Heart right ventricle (tissue), 16 donors: ENCODE results near the gene CELSR3. TPM values are rescaled to one million over a fixed set of nuclear protein-coding genes. Genes with fewer than 3 reads are reported as not detected.

Source experiments
- ATAC-seq, 8 donors: fragments of 200-7000 bp; cut with Tn5 transposase; one replicate each; pipeline ENCODE4 v1.9.1; 2020; ENCODE audit warnings: mild to moderate bottlenecking in 8 of 8, moderate library complexity in 8 of 8, moderate number of reproducible peaks in 1 of 8
- DNase-seq, 2 donors: peaks; one replicate each; pipeline ENCODE4 v3.0.0-alpha.2; 2020
- H3K27ac ChIP-seq, 10 donors: fragments of 200-600 bp; sonication (generic) in 2 of 10; one replicate each; pipeline versions ENCODE4 v1.5.0 to v1.8.0; 2020 to 2022; ENCODE audit warnings: mild to moderate bottlenecking in 3 of 10
- H3K27me3 ChIP-seq, 7 donors: fragments of 200-600 bp; one replicate each; pipeline ENCODE4 v1.8.0; 2021 to 2022; ENCODE audit warnings: mild to moderate bottlenecking in 2 of 7
- H3K36me3 ChIP-seq, 9 donors: fragments of 200-600 bp; sonication (generic) in 1 of 9; one replicate each; pipeline versions ENCODE4 v1.5.0 to v1.8.0; 2020 to 2022; ENCODE audit warnings: mild to moderate bottlenecking in 2 of 9
- H3K4me1 ChIP-seq, 9 donors: fragments of 200-600 bp; sonication (generic) in 1 of 9; one replicate each; pipeline versions ENCODE4 v1.5.0 to v1.8.0; 2020 to 2022; ENCODE audit warnings: mild to moderate bottlenecking in 4 of 9
- H3K4me3 ChIP-seq, 10 donors: fragments of 200-600 bp; sonication (generic) in 2 of 10; one replicate each; pipeline versions ENCODE4 v1.5.0 to v1.8.0; 2020 to 2022; ENCODE audit warnings: mild to moderate bottlenecking in 7 of 10, moderate library complexity in 2 of 10
- H3K9me3 ChIP-seq, 11 donors: fragments of 200-600 bp in 10 of 11; sonication (generic) in 2 of 11; one replicate each; pipeline versions ENCODE4 v1.5.0 to v1.8.0; 2013 to 2022; ENCODE audit warnings: mild to moderate bottlenecking in 2 of 11, control low read depth in 1 of 11, moderate library complexity in 1 of 11
- WGBS, 2 donors: extraction: QIAGEN DNeasy Blood & Tissue Kit; methylation state at CpG; one replicate each; pipeline ENCODE4 v1.1.7; 2013; ENCODE audit warnings: inconsistent platforms in 1 of 2; 5-methylcytosine and 5-hydroxymethylcytosine counted together
- intact Hi-C, 10 donors: fragments of 100-400 bp; cut with DNase I; formaldehyde crosslinking; loops; one replicate each; pipeline versions ENCODE4 v1.11.1 to v1.14.2; 2022
- polyA plus RNA-seq, 2 donors: library from polyadenylated mRNA; stranded (reverse); fragments of 200-250 nt; gene quantifications; one replicate each; pipeline ENCODE4 v1.2.3, GENCODE V29; 2013
- total RNA-seq, 10 donors: library from RNA; stranded (reverse); fragmentation: NEBNext Ultra II Directional in 3 of 10; extraction: Animal tissue kit (Norgen Biotek cat#: 25700) in 3 of 10; gene quantifications; one replicate each; pipeline versions ENCODE4 v1.2.1 to v1.2.4, GENCODE V29; 2021 to 2023
- TF ChIP-seq, protein P1 (sequence below), 9 donors: fragments of 200-600 bp; sonication (generic) in 2 of 9; IDR thresholded peaks; one replicate each; pipeline versions ENCODE4 v1.5.0 to v1.8.0; 2021 to 2022; ENCODE audit warnings: antibody characterized with exemption in 9 of 9, mild to moderate bottlenecking in 5 of 9, moderate library complexity in 1 of 9
- donor health status: Arrhythmogenic right ventricular cardiomyopathy.
- donor health status: ischemic (EF 13 %, LVEDD 7.1; RV severe dilation, severe dysfunction).
- donor health status: healthy with polysubstance abuse.
- donor health status: DM: no; HTN: yes; CAD: no.
- donor health status: DM: no; HTN: no; CAD: no.
- donor health status: ischemic (EF 25% LVEDD 6.9; RV normal size, moderate dysfunction).
- donor health status: ischemic (EF 25% LVEDD 5.7; RV mildly dilated, moderate dysfunction).
- donor health status: healthy.
- donor health status: DM: yes; HTN: yes; CAD: no.
- donor health status: Ischemic cardiomyopathy.
- donor health status: ischemic (EF 35%, LVEDD 5.7; RV mildly dilated, moderate dysfunction).
- donor health status: nonischemic (EF 11% LVEDD 7.7; RV severe dilation, severe dysfunction).
- donor health status: DM: yes; HTN: yes; CAD: no.
- donor health status: PGD.
- donor health status: ischemic (EF 29% LVEDD 5.4; RV normal size, mild dysfunction).
- donor health status: nonischemic (EF 23%, LVEDD 6.1; RV moderate dilation, normal function).

CELSR3 gene
- total and polyA plus RNA-seq, 12 donors = 0.10 to 0.44 (median 0.17) TPM

DNA sequence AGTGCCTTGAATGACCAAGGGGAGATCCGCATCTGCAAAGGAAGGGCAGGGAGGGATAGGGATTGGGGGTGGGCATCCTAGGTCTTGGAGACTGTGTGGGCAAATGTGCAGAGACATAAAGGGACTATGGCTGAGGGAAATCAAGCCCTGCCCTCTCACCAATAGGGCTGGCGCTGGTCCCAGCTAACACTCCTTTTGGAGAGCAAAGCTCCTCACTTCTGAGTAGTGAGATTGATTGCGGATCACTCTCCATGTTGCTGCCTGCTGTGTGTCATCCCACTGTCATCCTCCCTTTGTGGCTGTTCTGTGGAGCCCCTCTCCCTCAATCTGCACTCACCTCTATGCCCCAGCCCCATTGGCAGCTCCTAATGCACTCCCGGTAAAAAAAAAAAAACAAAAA, 2.2 kb upstream of the CELSR3 start:
- TF ChIP-seq, protein P1, sequence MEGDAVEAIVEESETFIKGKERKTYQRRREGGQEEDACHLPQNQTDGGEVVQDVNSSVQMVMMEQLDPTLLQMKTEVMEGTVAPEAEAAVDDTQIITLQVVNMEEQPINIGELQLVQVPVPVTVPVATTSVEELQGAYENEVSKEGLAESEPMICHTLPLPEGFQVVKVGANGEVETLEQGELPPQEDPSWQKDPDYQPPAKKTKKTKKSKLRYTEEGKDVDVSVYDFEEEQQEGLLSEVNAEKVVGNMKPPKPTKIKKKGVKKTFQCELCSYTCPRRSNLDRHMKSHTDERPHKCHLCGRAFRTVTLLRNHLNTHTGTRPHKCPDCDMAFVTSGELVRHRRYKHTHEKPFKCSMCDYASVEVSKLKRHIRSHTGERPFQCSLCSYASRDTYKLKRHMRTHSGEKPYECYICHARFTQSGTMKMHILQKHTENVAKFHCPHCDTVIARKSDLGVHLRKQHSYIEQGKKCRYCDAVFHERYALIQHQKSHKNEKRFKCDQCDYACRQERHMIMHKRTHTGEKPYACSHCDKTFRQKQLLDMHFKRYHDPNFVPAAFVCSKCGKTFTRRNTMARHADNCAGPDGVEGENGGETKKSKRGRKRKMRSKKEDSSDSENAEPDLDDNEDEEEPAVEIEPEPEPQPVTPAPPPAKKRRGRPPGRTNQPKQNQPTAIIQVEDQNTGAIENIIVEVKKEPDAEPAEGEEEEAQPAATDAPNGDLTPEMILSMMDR (IDR thresholded peaks at IDR 0.05) = no peak
- no peak for DNase-seq

GRCh38 chr3:48664313-48664644, 1.6 kb upstream of the CELSR3 start:
- intact Hi-C loops = no loop called here
- peak overlapping the region in 7 of 10 donors; percentile 28 to 70 (median 64) for H3K4me3 ChIP-seq
- peaks cover 0 to 16% (median 0%) of the 10 kb centered on the region in 9 donors for H3K36me3 ChIP-seq
- TF ChIP-seq, protein P1 (IDR thresholded peaks at IDR 0.05) = peak in 2 of 9 donors; percentile 7 to 10
- H3K4me1 ChIP-seq = peaks cover 4 to 32% (median 23%) of the 10 kb centered on the region in 9 donors
- ATAC-seq = no peak
- 57 to 60% methylated on average over 11 of the region's 11 CpGs for WGBS, 2 donors
- DNase-seq = no peak
- H3K27ac ChIP-seq = peak overlapping the region in 4 of 10 donors; percentile 79 to 90 (median 85)
- no peaks in the 10 kb centered on the region for H3K9me3 ChIP-seq
- peaks cover 0 to 45% (median 14%) of the 10 kb centered on the region in 7 donors for H3K27me3 ChIP-seq

More for the DNA sequence above, 2.2 kb upstream of the CELSR3 start:
- Histone ChIP-seq H3K4me3 (no peak overlapping the region), H3K4me1 (peaks cover 4 to 32% (median 23%) of the 10 kb centered on the region in 9 donors), H3K27me3 (peaks cover 0 to 45% (median 14%) of the 10 kb centered on the region in 7 donors), H3K27ac (no peak overlapping the region), H3K9me3 (no peaks in the 10 kb centered on the region), H3K36me3 (peaks cover 0 to 16% (median 0%) of the 10 kb centered on the region in 9 donors)
- no peak for ATAC-seq
- intact Hi-C loops = no loop called here
- WGBS, 2 donors = 71 to 82% methylated on average over 4 of the region's 4 CpGs

DNA sequence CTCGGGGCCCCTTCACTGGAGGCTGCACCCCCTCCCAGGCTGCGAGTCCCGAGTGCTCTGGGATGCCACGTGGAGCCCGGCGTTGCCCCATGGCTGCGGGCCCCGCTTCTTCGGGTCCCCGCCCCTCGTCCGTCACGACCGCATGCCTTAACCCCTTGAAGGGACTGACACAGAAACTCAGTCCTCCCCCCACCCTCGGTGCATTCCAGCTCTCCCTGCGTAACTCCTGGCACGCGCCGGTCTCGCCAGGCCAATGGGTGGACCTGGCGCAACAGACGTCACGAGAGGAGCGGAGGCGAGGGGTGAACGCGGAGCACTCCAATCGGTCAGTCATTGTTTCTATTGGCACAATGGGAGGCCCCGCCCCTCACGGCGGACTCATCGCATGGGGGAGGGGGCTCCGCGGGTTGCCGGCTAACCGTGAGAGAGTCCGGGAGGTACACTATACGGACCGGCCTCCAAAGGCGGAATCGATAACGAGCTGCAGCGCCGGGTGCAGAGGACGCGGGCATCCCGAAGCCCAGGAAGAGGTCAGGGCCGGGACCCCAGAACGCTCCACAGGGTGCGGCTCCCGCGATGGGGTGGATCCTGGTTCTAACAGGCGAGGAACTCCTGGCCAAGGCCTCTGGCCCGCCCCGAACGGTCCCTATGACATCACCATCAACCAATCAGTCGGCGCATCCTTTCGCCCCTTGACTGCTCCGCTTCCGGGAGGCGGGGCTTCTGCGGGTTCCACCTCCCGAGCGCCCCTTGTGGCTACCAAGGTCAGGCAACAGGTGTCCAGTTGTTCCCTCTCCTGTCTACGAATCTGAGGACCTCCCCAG, 1.0 kb upstream of the CELSR3 start:
- Histone ChIP-seq H3K4me1 (peaks cover 4 to 32% (median 23%) of the 10 kb centered on the region in 9 donors), H3K4me3 (peak overlapping the region; percentile 28 to 70 (median 58)), H3K36me3 (peaks cover 0 to 16% (median 0%) of the 10 kb centered on the region in 9 donors), H3K9me3 (no peaks in the 10 kb centered on the region), H3K27ac (peak overlapping the region in 8 of 10 donors; percentile 52 to 90 (median 79)), H3K27me3 (peaks cover 0 to 45% (median 14%) of the 10 kb centered on the region in 7 donors)
- WGBS, 2 donors = 1% methylated on average over 66 of the region's 66 CpGs
- DNase-seq (peak; percentile 84 to 91), ATAC-seq (peak; percentile 84 to 94 (median 90))
- TF ChIP-seq, protein P1 (IDR thresholded peaks at IDR 0.05) = peak; percentile 37 to 82 (median 74)
- intact Hi-C loops = no loop called here

DNA sequence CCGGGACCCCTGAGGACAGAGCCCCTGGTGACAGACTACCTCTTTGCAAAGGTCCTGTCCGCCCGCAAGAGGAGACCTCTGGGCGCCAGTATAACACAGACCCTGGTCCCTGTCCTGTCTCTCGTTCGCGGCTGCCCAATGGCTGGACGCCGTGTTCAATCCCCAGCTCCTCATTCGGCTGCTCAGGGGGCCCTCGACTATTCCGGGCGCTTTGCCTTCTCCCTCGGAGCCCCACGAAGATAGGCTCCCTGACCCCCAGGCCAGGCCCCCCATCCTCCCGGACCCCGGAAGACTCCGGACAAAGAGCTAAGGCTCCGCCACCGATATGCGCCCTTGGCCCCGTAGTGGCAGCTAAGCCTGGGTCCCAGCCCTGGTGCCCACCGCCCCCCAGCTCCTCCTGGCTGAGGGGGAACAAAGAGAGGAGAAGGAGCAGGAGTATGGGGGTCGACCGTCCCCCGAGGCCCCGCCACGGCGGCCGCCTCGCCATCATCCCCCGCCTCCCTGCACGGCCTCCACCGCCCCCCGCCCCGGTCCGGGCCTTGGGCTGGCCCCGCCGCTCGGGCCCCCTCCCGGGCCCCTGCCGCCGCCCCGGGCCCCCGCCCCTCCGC, 437 bp downstream of the CELSR3 start:
- WGBS, 2 donors = 1 to 3% methylated on average over 23 to 46 of the region's 46 CpGs
- H3K36me3 ChIP-seq = peaks cover 0 to 9% (median 0%) of the 10 kb centered on the region in 9 donors
- no peak overlapping the region for H3K27ac ChIP-seq
- no peaks in the 10 kb centered on the region for H3K9me3 ChIP-seq
- DNase-seq (no peak), ATAC-seq (no peak)
- peaks cover 0 to 45% (median 14%) of the 10 kb centered on the region in 7 donors for H3K27me3 ChIP-seq
- peaks cover 4 to 33% (median 23%) of the 10 kb centered on the region in 9 donors for H3K4me1 ChIP-seq
- TF ChIP-seq, protein P1 (IDR thresholded peaks at IDR 0.05) = no peak
- intact Hi-C loops = no loop called here
- H3K4me3 ChIP-seq = peak overlapping the region in 5 of 10 donors; percentile 43 to 68 (median 64)
